Activated CD8-positive, alpha-beta memory T cell treated with anti-CD3 and anti-CD28 coated beads for 4 hours (primary cell): ENCODE data around the gene ABCA1.
A peak's percentile ranks its signal among the peaks of the same experiment; 100 is the strongest.
"Not testable (repeated sequence)": the region's sequence is repeated elsewhere in the genome, so short reads cannot be mapped to it uniquely, and the experiment has no call there.

Experiments used
- DNase-seq, 2 donors: peaks; one replicate each; pipeline ENCODE4 v3.0.0-alpha.2; 2020; ENCODE audit warnings: low read depth in 2 of 2

ABCA1 gene, protein sequence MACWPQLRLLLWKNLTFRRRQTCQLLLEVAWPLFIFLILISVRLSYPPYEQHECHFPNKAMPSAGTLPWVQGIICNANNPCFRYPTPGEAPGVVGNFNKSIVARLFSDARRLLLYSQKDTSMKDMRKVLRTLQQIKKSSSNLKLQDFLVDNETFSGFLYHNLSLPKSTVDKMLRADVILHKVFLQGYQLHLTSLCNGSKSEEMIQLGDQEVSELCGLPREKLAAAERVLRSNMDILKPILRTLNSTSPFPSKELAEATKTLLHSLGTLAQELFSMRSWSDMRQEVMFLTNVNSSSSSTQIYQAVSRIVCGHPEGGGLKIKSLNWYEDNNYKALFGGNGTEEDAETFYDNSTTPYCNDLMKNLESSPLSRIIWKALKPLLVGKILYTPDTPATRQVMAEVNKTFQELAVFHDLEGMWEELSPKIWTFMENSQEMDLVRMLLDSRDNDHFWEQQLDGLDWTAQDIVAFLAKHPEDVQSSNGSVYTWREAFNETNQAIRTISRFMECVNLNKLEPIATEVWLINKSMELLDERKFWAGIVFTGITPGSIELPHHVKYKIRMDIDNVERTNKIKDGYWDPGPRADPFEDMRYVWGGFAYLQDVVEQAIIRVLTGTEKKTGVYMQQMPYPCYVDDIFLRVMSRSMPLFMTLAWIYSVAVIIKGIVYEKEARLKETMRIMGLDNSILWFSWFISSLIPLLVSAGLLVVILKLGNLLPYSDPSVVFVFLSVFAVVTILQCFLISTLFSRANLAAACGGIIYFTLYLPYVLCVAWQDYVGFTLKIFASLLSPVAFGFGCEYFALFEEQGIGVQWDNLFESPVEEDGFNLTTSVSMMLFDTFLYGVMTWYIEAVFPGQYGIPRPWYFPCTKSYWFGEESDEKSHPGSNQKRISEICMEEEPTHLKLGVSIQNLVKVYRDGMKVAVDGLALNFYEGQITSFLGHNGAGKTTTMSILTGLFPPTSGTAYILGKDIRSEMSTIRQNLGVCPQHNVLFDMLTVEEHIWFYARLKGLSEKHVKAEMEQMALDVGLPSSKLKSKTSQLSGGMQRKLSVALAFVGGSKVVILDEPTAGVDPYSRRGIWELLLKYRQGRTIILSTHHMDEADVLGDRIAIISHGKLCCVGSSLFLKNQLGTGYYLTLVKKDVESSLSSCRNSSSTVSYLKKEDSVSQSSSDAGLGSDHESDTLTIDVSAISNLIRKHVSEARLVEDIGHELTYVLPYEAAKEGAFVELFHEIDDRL (N-terminal part only)

DNA sequence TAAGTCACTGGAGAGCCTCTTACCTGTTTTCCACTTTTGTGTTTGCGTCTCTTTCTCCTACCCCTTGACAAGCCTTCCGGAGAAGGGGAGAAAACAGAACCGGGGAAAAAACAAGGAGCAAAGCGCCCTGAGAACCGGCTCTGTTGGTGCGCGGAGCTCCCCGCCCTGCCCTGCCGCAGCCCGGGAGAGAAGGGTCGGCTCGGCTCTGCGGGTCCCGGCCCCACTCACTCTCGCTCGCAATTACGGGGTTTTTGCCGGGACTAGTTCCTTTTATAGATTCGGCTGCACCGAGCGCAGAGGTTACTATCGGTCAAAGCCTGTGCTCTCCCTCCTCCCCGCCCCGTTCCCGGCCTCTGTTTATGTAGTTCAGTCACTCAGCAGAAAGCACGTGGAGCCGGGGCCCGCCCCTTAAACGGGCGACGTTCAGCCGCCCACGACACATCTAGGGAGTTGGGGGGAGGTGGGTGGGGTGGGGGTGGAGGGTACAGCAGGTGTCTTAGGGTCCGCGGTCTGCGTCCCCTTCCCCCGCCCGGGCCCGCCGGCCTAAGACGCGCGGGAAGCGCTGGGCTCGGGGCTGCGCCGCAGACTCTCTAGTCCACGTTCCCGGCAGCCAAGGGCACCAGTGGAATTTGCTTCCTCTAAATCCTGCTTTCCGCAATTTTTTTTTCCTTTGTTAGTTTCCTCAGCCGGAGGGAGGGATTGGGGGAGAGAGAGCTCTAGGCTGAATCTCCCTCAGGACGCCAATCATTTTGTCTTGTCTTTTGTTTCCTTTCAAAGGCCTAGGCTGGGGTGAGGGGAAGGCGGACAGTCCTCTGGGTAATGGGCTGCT is at the start of gene ABCA1:
TSS of gene ABCA1 (minus strand) at position 244 of the 829 bp plus-strand sequence. CDS start 24,476 bp downstream, outside the sequence.
- peak in 1 of 2 donors; percentile 33 for DNase-seq

DNA sequence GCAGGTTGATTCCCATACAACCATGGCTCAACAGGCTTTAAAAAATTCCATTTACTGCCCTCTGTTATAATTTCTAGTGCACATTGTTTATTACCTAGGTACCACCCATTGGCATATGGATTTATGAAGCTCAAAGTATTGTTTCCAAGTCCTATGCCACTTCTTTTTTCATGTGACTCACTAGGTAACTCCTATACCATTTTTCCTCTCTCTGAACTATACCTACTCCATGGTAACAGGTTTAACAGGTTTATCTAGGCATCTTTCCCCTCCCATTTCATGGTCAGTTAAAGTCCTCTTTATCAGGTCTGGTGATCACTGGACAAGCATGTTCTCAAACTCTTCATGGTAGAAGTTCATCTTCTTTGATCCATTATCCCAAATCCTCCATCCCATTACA is 49.6 kb upstream of the ABCA1 start:
- DNase-seq: no peak

DNA sequence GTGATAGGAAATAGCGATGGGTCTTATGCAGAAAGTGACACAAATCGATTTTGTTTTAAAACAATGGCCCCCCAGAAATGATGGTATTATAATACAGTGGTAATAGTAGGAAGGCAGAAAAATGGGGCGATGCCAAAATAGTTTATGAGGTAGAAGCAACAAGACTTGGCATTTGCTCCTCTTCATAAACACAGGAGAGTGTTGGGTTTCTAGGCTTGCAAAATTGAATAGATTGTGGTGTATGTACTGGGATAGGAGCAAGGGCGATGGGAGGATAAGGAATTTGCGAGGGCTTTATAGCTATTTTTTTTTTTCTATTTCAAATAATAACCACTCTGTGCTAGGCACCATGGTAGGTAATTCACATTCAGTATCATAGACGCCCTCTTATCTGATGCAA is 49.2 kb upstream of the ABCA1 start:
- DNase-seq: no peak

DNA sequence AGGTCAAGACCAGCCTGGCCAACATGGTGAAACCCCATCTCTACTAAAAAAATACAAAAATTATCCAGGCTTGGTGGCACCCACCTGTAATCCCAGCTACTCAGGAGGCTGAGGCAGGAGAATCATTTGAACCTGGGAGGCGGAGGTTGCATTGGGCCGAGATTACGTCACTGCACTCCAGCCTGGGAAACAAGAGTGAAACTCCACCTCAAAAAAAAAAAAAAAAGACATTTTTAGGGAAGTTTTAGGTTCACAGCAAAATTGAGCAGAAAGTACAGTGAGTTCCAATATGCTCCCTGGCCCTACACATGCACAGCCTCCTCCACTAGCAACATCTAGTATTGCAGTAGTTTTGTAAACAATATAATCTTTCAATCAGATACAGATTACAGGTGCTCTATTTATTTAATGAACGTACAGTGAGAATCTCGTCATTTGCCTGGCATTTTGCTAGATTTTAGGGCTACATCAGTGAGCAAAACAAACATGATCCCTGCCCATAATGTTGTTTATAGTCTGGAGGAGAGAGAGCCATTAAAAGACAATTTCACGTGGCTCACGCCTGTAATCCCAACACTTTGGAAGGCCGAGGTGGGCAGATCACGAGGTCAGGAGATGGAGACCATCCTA is 48.1 kb upstream of the ABCA1 start:
- not testable (repeated sequence) for DNase-seq

DNA sequence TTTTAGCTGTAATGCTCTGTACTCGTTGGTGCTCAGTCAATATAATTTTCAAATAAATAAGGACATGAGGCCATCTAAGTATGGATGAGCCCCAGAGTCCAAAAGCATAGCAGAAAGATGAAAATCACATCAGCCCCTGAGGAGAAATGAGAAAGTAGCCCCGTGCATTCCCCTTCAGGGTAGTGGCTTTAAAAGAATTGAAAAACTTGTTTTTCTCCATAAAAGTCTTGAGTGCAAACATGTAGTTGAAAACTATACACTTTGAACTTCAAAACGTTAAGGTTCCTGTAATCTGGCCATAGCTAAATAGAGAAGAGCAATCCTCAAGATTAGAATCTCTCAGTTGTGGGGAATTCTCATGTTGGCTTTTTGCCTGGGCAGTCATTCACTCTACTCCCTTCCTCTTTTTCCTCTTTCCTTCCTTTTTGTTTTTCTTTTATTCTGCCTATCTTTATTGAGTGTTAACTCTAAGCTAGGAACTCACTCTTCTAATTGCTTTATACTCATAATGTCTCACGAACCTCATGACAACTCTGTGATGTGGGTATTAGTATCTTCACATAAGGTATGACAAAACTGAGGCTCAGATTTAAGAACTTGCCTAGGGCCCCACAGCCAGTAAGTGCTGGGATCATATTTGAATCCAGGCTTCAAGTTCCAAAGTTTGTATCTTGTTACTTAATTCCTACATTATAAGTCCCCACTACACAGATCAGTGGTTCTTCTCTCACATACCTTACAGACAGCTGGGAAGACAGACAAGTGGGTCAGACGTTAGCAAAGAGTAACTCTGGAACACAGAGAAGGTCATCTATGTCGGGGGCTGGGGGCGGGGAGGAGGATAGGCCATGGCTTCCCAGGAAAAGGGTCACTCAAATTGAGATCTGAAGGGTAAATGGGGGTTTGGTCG is 46.4 kb upstream of the ABCA1 start:
- no peak for DNase-seq

DNA sequence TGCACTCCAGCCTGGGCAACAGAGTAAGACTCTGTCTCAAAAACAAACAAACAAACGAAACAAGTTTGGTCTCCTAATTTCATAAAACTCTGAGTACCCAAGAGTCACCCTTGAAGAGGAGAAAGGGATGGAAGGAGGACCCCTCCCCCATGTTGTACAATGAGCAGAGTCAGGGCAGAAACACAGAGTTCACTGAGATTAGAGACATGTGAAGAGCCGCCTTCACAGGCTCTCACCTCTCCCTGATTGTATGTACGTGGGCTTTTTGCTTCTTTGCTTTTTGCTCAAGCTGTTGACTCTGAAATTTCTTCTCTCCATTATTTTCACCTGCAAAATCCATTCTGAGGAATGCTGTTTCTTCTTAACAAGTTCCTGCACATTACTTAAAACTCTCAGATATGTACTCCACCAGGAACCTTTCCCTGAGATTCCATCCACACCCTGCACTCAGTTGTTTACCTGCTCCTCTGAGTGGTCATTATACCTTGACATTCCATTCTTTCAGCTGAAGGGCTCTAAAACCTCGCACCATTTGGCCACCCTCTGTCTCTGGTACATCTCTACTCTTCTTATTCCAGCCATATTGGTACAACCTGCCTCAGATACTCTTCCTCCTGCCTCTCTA is 44.4 kb upstream of the ABCA1 start:
- no peak for DNase-seq

DNA sequence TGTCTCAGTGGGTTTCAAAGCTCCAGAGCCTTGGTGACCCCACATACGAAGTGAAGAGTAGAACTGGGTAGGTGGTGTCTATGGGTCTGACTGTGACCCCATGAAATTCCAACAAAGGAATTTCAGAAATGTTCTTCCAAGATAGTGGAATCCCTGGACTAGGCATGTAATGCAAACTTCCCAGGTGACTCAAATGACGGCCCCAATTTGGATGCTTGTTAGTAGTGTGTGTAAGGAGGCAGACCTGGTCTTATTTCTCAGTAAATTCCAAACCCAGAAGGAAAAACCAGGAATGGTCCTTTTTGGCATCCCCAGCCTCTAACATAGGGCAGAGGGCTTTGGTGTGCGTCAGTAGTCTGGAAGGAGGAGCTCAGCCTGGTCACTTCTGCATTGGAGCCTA is 43.6 kb upstream of the ABCA1 start:
- DNase-seq: no peak

DNA sequence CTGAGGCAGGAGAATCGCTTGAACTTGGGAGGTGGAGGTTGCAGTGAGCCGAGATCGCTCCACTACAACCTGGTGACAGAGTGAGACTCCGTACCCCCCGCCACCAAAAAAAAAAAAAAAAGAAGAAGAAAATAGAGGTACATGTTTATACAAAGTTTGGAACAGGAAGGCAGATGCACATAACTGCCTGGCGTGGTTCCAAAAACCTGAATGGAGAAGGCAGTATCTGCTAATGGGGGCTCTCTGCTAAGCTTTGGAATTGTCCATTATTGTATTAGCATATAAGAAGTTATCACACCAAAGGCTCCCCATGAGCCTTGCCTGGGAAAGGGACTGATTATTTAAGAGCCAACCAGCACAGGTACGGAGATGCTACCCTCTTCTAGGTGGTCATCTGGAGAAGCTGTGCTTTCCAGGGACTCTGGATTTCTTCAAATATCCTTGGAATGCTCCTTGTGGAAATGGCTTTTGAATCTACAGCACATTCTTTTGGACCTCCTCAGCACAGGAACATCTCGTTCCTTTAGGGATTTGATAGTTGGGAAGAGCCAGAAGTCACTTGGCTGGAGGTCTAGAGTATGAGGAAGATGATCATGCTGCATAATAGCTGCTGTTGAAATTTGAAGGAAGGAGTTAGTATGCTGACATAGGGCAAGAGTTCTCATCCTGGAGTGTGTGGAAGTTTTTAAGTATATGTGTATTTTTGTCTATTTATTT is 42.5 kb upstream of the ABCA1 start:
- no peak for DNase-seq

DNA sequence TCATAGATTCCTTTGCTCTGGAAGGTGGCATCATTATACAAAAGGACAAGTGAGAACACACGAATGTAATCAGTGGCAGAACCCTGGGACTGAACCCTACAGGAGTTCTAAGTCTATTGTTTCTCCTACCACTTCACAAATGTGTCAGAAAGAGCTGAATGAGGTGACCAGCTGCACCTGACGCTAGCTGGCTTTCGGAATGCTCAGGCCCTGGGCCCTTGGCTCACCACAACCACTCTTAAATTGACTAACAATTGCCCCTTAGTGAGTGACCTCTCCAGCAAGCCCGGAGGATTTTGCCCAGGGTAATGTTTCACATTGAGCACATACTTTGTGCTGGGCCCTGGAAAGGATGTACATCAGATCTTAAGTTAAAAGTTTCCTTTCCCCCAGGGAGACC is 41.2 kb upstream of the ABCA1 start:
- DNase-seq: no peak

DNA sequence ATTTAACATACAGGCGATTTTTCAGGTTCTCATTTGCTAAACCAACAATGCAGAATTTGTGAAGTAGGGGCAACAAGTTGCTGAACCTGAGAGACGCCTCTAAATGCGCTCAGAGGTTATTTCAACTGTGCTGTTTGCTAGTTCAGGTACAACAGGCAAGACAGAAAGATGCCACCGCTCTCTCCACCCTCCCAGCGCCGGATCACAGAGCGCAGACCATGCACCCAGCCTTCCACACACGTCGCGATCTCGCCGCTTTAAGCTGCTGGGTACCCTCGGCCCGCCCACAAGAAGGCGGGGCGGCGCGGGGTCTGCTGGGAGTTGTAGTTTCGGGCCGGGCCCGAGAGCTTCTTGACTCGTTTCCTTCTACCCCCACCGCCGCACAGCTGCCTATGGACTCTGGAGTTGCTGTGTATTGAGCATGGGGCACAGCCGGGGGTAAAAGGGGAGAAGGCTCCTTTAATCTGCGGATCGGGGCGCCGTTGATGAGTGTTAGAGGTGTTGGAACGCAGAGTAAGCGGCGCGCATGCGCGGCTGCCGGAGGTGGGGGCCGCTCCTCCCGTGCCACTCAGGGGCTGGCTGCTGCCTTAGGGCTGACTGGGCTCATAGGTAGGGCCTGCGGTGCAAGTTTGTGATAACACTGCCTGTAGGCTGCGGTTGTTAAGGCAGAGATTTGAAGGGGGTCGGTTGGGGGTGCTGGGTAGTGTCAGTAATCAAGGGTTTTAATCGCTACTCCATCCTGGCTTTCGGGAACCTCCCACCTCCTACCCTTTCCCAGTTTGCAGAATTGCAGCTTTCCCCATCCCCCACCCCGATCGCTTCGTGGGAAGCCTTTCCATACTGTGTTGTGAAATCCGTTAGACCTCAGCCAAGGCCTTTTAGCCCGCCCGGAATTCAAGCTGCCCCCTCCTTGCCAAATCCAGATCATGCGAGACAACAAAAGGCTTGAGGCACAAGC is 40.3 kb upstream of the ABCA1 start:
- peak; percentile 65 to 70 for DNase-seq

DNA sequence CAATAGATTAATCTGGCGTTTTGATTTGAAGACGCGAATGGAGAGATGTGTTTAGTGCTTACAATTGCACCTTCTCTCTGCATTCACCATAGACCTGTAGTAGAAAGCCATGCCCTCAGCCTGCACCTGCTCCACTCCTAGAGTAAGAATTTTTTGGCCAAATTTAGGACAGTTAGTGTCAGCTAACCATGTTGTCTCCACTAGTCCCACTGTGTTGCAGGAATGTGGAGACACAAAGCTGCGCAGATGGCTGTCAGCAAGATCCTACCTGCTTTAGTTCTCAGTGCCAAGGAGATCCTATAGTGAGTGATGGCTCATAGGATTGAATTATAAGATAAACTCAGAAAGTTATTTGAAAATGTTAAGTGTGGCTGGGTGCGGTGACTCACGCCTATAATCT is 35.1 kb upstream of the ABCA1 start:
- DNase-seq: no peak

DNA sequence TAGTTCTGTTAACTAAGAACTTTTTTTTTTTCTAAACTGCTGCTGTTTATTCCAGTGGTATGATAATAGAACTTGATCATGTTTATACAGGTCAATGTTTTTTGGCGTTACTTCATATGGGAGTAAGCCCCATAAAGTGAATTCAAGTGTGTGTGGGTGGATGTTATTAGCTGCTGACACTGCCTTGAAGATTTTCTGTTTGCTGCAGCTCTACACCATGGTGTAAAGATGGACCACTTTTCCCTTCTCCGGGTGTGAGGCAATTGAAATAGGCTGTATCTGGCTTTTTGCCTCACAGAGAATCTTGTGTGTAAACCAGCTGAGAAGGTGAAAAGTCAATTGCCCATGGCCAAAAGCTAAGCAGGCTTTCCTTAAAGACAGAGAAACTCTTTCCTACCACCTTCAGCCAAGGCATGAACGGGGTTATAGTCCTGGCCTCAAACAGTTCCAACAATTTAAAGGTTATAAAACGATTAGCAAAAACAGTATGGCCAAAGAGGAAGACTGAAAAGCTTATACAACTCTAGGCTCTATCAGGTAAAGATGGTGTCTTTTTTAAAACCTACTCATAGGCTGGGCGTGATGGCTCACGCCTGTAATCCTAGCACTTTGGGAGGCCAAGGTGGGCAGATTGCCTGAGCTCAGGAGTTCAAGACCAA is 33.9 kb upstream of the ABCA1 start:
- DNase-seq: no peak

DNA sequence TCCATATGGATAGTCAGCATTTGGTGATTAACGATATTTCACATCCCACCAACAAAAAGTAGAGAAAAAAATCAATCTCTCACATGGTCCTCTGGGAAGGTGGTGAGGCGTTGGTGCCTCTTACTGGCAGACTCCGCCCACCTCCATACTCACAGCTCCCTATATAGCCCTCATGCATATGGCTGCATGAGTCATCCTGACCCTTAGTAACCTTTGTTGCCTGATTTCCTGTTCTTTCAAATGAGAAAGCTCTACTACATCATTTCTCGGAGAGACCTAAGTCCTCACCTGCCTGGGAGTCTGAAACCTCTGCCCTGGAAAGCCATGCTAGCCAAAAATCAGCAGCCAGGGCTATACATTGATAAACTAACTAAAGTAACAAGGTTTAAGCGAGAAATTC is 33.3 kb upstream of the ABCA1 start:
- peak in 1 of 2 donors; percentile 13 for DNase-seq

DNA sequence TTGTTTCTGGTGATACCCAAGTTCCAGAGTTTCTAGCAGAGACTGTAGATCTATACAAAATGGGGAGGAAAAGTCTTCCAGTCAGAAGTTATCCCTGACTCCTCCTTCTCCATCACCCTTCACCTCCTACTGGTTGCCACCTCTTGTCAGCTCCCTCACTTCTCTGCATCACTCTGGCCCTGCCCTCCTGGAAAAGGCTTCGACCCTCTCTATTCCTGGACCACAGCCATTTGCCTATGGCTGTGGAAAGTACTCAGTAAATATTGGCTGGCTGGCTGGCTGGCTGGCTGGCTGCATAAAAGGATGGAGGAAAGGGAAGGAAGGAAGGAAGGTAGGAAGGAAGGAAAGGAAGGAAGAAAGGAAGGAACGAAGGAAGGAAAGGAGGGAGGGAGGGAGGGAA is 32.7 kb upstream of the ABCA1 start:
- DNase-seq: no peak

DNA sequence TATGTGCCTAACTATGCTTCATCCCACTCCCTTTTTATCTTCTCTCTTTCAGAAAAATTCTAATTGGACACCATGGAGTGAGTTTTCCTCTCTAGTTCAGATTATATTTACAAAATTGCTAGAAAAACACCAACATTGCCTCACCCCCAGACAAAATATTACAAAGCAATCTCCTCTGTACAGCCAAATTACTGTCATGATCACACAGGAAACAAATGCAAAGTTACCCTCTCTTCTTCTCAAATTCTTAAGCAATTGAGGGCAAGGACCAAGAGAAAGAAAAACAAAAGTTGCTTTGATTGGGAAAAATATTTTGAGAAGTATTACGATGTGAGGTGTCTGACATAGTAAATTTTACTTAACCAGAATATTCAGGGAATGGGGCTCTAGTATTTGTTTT is 30.8 kb upstream of the ABCA1 start:
- no peak for DNase-seq

DNA sequence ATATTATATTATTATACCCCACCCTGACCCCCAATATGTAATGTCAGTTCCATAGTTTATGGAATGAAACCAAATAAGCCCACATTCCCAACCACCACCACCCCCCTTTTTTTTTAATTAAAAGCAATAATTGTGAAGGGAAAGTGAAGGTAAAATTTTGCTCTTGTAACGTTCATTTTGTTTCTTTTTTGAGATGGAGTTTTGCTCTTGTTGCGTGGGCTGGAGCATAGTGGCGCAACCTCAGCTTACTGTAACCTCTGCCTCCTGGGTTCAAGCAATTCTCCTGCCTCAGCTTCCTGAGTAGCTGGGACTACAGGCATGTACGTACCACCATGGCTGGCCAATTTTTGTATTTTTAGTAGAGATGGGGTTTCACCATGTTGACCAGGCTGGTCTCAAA is 30.1 kb upstream of the ABCA1 start:
- DNase-seq: not testable (repeated sequence)

DNA sequence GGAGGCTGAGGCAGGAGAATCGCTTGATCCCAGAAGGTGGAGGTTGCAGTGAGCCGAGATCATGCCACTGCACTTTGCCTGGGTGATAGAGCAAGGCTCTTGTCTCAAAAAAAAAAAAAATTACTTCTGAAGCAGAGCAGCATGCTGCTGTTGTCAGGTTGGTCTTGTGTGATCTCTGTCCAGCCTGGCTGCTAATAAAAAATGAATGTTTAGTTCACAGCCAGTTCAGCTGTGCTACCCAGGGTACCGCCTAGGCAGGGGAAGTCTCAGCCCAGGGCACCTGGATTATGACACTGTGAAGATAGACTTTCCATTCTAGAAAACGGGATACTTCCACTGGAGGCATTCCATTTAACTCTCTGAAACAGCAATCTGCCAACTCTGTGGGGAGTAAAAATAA is 23.5 kb upstream of the ABCA1 start:
- DNase-seq: no peak
